Colonic mucosa (tissue), 4 donors: ENCODE measurements around the gene DDX17. TPM values are rescaled to one million over a fixed set of nuclear protein-coding genes. Genes with fewer than 3 reads are reported as not detected.

ENCODE experiments used
- DNase-seq: peaks from one replicate; pipeline ENCODE4 v3.0.0-alpha.2; 2020
- H3K27ac ChIP-seq: fragments of 200-600 bp; one replicate; pipeline ENCODE4 v1.8.0; 2021
- H3K27me3 ChIP-seq: fragments of 200-600 bp; one replicate; pipeline ENCODE4 v1.8.0; 2021
- H3K36me3 ChIP-seq: fragments of 200-600 bp; one replicate; pipeline ENCODE4 v1.8.0; 2021
- H3K4me1 ChIP-seq: fragments of 200-600 bp; one replicate; pipeline ENCODE4 v1.8.0; 2021; ENCODE audit warnings: mild to moderate bottlenecking
- H3K4me3 ChIP-seq: fragments of 200-600 bp; one replicate; pipeline ENCODE4 v1.8.0; 2021
- H3K9ac ChIP-seq, 2 donors: one replicate each; pipeline ENCODE4 v1.7.0; 2013; ENCODE audit warnings: control low read depth in 2 of 2, low read depth in 2 of 2, low read length in 2 of 2
- H3K9me3 ChIP-seq: fragments of 200-600 bp; one replicate; pipeline ENCODE4 v1.8.0; 2021
- intact Hi-C: fragments of 100-400 bp; cut with DNase I; formaldehyde crosslinking; loops from one replicate; pipeline ENCODE4 v1.14.1; 2022
- total RNA-seq, 2 donors: library from RNA; stranded (reverse); fragmentation: NEBNext Ultra II Directional in 1 of 2; extraction: Animal tissue kit (Norgen Biotek cat#: 25700) in 1 of 2; gene quantifications; one replicate each; pipeline ENCODE4 v1.2.1, GENCODE V29; 2021
- TF ChIP-seq, protein P1 (sequence below): fragments of 200-600 bp; IDR thresholded peaks from one replicate; pipeline ENCODE4 v1.8.0; 2022; ENCODE audit warnings: antibody characterized with exemption, mild to moderate bottlenecking
- donor health status: healthy.
- donor health status: DM: no; HTN: no; CAD: no.
- donor health status: DM: no; HTN: no; CAD: no.

DDX17 gene
- total RNA-seq, 2 donors from 2014 or later, result 333 to 359 TPM

DNA sequence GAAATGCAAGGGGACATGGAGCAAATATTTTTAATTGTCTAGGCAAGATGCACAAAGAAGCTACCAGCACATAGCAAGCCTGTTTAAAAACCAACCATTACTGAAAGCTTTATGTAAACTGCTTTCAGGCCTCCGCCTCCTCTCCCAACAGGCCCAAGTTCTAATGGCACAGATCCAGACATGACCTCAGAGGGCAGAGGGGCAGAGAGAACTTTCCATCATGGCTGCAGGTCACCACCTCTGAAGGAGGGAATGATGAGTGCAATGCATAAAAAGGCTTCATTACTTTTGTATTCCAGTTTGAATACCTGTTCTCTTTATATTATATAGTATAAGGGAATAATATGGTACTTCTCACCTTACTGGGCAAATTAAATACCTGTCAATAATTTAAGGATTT is 15.2 kb downstream of the DDX17 start:
- Histone ChIP-seq H3K36me3 (peaks cover 75% of the 10 kb centered on the region), H3K4me1 (no peaks in the 10 kb centered on the region), H3K27ac (peak overlapping the region; percentile 33), H3K9ac (no peak overlapping the region), H3K4me3 (no peak overlapping the region), H3K9me3 (no peaks in the 10 kb centered on the region), H3K27me3 (no peaks in the 10 kb centered on the region)
- intact Hi-C loops, result no loop called here
- DNase-seq, result peak; percentile 82
- TF ChIP-seq, protein P1, sequence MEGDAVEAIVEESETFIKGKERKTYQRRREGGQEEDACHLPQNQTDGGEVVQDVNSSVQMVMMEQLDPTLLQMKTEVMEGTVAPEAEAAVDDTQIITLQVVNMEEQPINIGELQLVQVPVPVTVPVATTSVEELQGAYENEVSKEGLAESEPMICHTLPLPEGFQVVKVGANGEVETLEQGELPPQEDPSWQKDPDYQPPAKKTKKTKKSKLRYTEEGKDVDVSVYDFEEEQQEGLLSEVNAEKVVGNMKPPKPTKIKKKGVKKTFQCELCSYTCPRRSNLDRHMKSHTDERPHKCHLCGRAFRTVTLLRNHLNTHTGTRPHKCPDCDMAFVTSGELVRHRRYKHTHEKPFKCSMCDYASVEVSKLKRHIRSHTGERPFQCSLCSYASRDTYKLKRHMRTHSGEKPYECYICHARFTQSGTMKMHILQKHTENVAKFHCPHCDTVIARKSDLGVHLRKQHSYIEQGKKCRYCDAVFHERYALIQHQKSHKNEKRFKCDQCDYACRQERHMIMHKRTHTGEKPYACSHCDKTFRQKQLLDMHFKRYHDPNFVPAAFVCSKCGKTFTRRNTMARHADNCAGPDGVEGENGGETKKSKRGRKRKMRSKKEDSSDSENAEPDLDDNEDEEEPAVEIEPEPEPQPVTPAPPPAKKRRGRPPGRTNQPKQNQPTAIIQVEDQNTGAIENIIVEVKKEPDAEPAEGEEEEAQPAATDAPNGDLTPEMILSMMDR, result no peak

DNA sequence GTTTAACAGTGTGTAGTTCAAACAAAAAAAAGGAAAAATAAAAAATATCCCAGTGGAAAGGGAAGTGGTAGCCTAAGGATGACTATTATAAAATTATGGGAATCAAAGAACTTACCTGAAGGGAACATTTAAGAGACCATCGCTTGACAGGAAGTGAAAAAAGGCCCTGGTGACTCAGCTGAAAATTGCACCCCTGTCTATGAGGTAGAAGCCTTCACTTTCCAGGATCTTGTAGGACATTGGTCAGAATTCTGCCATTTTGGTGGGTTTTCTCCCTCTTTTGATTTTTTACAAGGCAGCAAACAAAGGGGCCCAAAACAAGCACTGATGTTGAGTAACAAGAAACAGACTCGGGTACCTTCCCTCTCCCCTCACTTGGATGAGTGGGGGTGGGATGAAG is 15.6 kb downstream of the DDX17 start:
- H3K9ac ChIP-seq, result no peak overlapping the region
- no peak overlapping the region for H3K4me3 ChIP-seq
- peak overlapping the region; percentile 33 for H3K27ac ChIP-seq
- peaks cover 74% of the 10 kb centered on the region for H3K36me3 ChIP-seq
- H3K9me3 ChIP-seq, result no peaks in the 10 kb centered on the region
- H3K4me1 ChIP-seq, result no peaks in the 10 kb centered on the region
- no peaks in the 10 kb centered on the region for H3K27me3 ChIP-seq
- intact Hi-C loops, result no loop called here
- TF ChIP-seq, protein P1, result no peak
- no peak for DNase-seq

DNA sequence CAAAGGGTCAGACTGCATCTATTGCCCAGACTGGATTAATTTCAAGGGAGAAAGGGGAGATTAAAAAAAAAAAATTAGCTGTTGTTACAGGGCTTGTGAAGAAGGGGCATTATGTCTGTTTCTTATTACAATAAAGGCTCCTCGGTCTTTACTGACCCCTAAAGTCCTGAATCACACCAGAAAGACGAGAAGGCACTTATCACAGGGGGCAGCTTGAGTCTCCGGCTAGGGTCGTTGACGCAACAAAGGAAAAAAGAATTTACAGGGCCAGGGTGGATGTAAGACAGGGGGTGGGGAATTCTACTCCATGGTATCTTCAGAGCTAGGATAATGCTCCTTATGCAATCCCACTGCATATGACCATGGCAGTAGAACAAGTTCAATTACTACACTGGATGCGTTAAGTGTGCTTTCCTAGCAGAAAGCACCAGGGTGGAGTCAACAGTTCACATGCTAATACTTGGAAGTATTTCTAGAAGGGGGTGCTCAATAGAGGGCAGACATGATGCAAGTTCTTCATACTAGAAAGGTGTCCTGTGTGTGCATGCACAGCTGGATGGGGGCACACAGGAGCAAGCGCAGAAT is 16.5 kb downstream of the DDX17 start:
- no peaks in the 10 kb centered on the region for H3K27me3 ChIP-seq
- no peak overlapping the region for H3K9ac ChIP-seq
- H3K9me3 ChIP-seq, result no peaks in the 10 kb centered on the region
- peaks cover 73% of the 10 kb centered on the region for H3K36me3 ChIP-seq
- intact Hi-C loops, result no loop called here
- TF ChIP-seq, protein P1, result no peak
- DNase-seq, result no peak
- no peak overlapping the region for H3K4me3 ChIP-seq
- H3K4me1 ChIP-seq, result no peaks in the 10 kb centered on the region
- no peak overlapping the region for H3K27ac ChIP-seq

DNA sequence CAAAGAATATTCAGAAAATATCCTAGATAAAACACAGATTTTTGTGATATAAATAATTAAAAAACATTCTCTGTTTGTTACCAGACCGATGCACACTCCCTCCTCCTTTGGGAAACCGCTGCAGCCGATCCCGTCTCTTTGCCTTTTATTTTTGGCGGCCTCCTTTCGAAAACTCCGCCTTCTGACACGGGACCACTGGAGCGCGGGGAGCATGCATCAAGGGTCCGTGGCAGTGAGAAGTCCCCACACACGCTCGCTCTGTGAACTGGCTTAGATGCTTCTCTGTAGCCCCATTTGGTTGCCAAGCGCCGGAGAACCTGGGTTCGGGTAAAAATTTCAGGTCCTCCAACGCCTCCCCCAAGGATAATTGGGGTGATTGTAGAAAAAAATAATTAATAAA is 17.0 kb downstream of the DDX17 start:
- no peak for DNase-seq
- Histone ChIP-seq H3K36me3 (peaks cover 73% of the 10 kb centered on the region), H3K9ac (no peak overlapping the region), H3K27me3 (no peaks in the 10 kb centered on the region), H3K27ac (no peak overlapping the region), H3K9me3 (no peaks in the 10 kb centered on the region), H3K4me1 (no peaks in the 10 kb centered on the region), H3K4me3 (no peak overlapping the region)
- intact Hi-C loops, result no loop called here
- TF ChIP-seq, protein P1, result no peak

DNA sequence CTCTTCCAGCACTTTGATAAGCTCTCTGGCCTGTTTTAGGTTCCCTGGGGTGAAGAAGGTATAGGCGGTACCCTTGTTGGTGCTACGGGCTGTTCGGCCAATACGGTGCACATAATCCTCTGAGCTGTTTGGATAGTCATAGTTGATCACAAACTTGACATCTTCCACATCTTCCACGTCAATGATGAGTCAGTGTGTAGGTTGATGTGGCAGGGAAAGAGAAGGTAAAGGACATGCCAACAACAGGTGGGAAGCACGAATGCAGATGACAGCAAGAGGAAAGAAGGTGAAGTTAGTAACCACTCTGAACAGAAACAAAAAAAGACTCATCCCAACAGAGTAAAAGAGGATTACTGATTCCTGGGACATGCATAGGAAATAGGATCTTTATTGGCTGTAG is 18.2 kb downstream of the DDX17 start:
- TF ChIP-seq, protein P1, result no peak
- H3K27ac ChIP-seq, result no peak overlapping the region
- no peaks in the 10 kb centered on the region for H3K27me3 ChIP-seq
- intact Hi-C loops, result no loop called here
- peaks cover 71% of the 10 kb centered on the region for H3K36me3 ChIP-seq
- no peak overlapping the region for H3K4me3 ChIP-seq
- H3K9me3 ChIP-seq, result no peaks in the 10 kb centered on the region
- H3K4me1 ChIP-seq, result no peaks in the 10 kb centered on the region
- no peak for DNase-seq
- no peak overlapping the region for H3K9ac ChIP-seq
